ENCODE data around the gene UBR3. TPM values are rescaled to one million over a fixed set of nuclear protein-coding genes. Genes with fewer than 3 reads are reported as not detected.

Gene UBR3
- total and polyA plus RNA-seq, 5 donors from 2014 or later = 8.1 to 45.1 (median 9.6) TPM

- Histone ChIP-seq H3K27ac (ENCODE audit: insufficient read depth, low read length, poor library complexity, severe bottlenecking) (no peak overlapping the region), H3K4me3 (ENCODE audit: low read depth, low read length) (no peak overlapping the region), H3K4me1 (ENCODE audit: control insufficient read depth, insufficient read depth, low read length, poor library complexity, severe bottlenecking) (no peaks in the 10 kb centered on the region), H3K36me3 (ENCODE audit: control insufficient read depth, insufficient read depth, low read length) (peaks cover 21% of the 10 kb centered on the region), H3K27me3 (ENCODE audit: control insufficient read depth, insufficient read depth, low read length) (no peaks in the 10 kb centered on the region), H3K9me3 (ENCODE audit: control insufficient read depth in 2 of 2, low read length in 2 of 2) (no peaks in the 10 kb centered on the region)
- ATAC-seq (ENCODE audit: low read depth in 2 of 2) (no peak), DNase-seq (no peak)
- H3K27me3 Mint-ChIP-seq = no peaks in the 10 kb centered on the region
- no peak overlapping the region for H3K4me3 Mint-ChIP-seq
- no peak overlapping the region for H3K27ac Mint-ChIP-seq
- peaks cover 0 to 16% (median 0%) of the 10 kb centered on the region in 4 donors for H3K4me1 Mint-ChIP-seq
- H3K36me3 Mint-ChIP-seq = peaks cover 28% of the 10 kb centered on the region
- peaks cover 0 to 6% (median 0%) of the 10 kb centered on the region in 7 donors for H3K9me3 Mint-ChIP-seq
Observed at GRCh38 chr2:170038734-170039133, 211.5 kb downstream of the UBR3 start.

DNA sequence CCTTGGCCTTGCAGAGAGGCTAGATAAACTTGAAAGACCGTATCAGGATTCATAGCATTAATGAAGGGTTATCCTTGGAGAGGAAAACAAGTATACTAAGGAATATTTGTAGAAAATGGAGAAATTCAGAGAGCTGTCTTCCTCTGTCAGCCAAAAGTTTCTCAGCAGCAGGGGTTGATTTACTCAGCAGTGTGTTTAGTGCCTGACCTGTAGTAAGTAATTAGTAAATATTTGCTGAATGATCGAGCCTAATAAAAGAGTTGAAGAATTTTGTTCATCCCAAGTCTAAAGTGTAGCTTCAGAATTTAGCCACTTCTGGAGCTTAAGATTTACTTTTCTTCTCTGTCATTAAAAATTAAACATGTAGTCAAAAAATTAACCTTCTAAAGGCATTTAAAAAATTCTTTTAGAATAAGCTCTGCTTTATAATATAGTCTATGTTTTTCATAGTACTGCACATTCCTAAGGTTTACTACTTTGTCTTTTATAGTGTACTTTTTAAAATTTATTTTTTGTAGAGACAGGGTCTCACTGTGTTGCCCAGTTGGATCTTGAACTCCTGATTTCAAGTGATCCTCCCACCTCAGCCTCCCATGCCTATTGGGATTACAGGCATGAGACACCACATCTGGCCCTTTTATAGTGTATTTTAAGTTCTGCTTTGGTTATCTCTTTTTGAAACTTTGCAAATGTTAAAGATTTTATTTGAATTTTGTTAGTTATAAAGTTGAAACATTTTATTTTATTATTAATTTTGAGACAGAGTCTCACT lies 212.3 kb downstream of the UBR3 start:
- no peak overlapping the region for H3K4me3 ChIP-seq (ENCODE audit: low read depth, low read length)
- no peaks in the 10 kb centered on the region for H3K4me1 ChIP-seq (ENCODE audit: control insufficient read depth, insufficient read depth, low read length, poor library complexity, severe bottlenecking)
- no peaks in the 10 kb centered on the region for H3K9me3 ChIP-seq (ENCODE audit: control insufficient read depth in 2 of 2, low read length in 2 of 2)
- no peak overlapping the region for H3K27ac ChIP-seq (ENCODE audit: insufficient read depth, low read length, poor library complexity, severe bottlenecking)
- H3K4me3 Mint-ChIP-seq = no peak overlapping the region
- H3K4me1 Mint-ChIP-seq = peaks cover 0 to 16% (median 0%) of the 10 kb centered on the region in 4 donors
- no peak for ATAC-seq (ENCODE audit: low read depth in 2 of 2)
- H3K27me3 ChIP-seq (ENCODE audit: control insufficient read depth, insufficient read depth, low read length) = no peaks in the 10 kb centered on the region
- no peak for DNase-seq
- no peaks in the 10 kb centered on the region for H3K27me3 Mint-ChIP-seq
- peaks cover 21% of the 10 kb centered on the region for H3K36me3 ChIP-seq (ENCODE audit: control insufficient read depth, insufficient read depth, low read length)
- H3K27ac Mint-ChIP-seq = no peak overlapping the region
- peaks cover 0 to 6% (median 0%) of the 10 kb centered on the region in 7 donors for H3K9me3 Mint-ChIP-seq
- H3K36me3 Mint-ChIP-seq = peaks cover 21% of the 10 kb centered on the region

DNA sequence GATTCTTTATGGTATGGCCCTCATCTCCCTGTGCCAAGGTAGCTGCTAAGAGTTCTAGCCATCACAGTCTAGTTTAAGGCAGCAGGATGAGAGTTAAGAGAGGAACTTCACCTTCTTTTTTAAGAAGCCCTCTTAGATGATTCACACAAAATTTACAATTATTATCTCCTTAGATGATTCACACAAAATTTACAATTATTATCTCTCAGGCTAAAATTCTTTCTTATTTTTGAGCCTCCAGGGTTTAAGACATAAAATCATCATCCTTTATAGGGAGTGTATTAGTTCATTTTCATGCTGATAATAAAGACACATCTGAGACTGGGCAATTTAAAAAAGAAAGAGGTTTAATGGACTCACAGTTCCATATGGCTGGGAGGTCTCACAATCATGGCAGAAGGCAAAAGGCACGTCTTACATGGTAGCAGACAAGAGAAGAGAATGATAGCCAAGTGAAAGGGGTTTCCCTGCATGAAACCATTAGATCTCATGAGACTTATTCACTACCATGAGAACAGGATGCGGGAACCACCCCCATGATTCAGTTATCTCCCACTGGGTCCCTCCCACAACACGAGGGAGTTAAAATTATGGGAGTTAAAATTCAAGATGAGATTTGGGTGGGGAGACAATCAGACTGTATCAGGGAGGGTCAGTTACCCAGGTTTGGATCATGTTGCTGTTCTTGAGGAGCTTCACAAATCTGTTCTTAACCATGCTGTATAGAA lies 217.7 kb downstream of the UBR3 start:
- H3K27ac Mint-ChIP-seq = no peak overlapping the region
- H3K9me3 Mint-ChIP-seq = peaks cover 0 to 4% (median 0%) of the 10 kb centered on the region in 7 donors
- H3K36me3 Mint-ChIP-seq = peaks cover 34% of the 10 kb centered on the region

GRCh38 chr2:170047331-170048065 lies 220.2 kb downstream of the UBR3 start:
- no peak overlapping the region for H3K4me3 Mint-ChIP-seq
- Histone ChIP-seq H3K27me3 (ENCODE audit: control insufficient read depth, insufficient read depth, low read length) (no peaks in the 10 kb centered on the region), H3K4me3 (ENCODE audit: low read depth, low read length) (no peak overlapping the region), H3K9me3 (ENCODE audit: control insufficient read depth in 2 of 2, low read length in 2 of 2) (no peaks in the 10 kb centered on the region), H3K36me3 (ENCODE audit: control insufficient read depth, insufficient read depth, low read length) (peaks cover 20% of the 10 kb centered on the region), H3K27ac (ENCODE audit: insufficient read depth, low read length, poor library complexity, severe bottlenecking) (no peak overlapping the region), H3K4me1 (ENCODE audit: control insufficient read depth, insufficient read depth, low read length, poor library complexity, severe bottlenecking) (no peaks in the 10 kb centered on the region)
- H3K27ac Mint-ChIP-seq = no peak overlapping the region
- peaks cover 0 to 13% (median 3%) of the 10 kb centered on the region in 4 donors for H3K4me1 Mint-ChIP-seq
- no peak for ATAC-seq (ENCODE audit: low read depth in 2 of 2)
- H3K9me3 Mint-ChIP-seq = no peaks in the 10 kb centered on the region
- DNase-seq = no peak
- peaks cover 54% of the 10 kb centered on the region for H3K36me3 Mint-ChIP-seq
- no peaks in the 10 kb centered on the region for H3K27me3 Mint-ChIP-seq

More for the DNA sequence above, 217.7 kb downstream of the UBR3 start:
- no peaks in the 10 kb centered on the region for H3K4me1 ChIP-seq (ENCODE audit: control insufficient read depth, insufficient read depth, low read length, poor library complexity, severe bottlenecking)
- Mint-ChIP-seq H3K4me1 (peaks cover 0 to 13% (median 3%) of the 10 kb centered on the region in 4 donors), H3K27me3 (no peaks in the 10 kb centered on the region), H3K4me3 (no peak overlapping the region)
- peaks cover 21% of the 10 kb centered on the region for H3K36me3 ChIP-seq (ENCODE audit: control insufficient read depth, insufficient read depth, low read length)
- H3K4me3 ChIP-seq (ENCODE audit: low read depth, low read length) = no peak overlapping the region
- DNase-seq = no peak
- H3K9me3 ChIP-seq (ENCODE audit: control insufficient read depth in 2 of 2, low read length in 2 of 2) = no peaks in the 10 kb centered on the region
- no peaks in the 10 kb centered on the region for H3K27me3 ChIP-seq (ENCODE audit: control insufficient read depth, insufficient read depth, low read length)
- no peak for ATAC-seq (ENCODE audit: low read depth in 2 of 2)
- no peak overlapping the region for H3K27ac ChIP-seq (ENCODE audit: insufficient read depth, low read length, poor library complexity, severe bottlenecking)

DNA sequence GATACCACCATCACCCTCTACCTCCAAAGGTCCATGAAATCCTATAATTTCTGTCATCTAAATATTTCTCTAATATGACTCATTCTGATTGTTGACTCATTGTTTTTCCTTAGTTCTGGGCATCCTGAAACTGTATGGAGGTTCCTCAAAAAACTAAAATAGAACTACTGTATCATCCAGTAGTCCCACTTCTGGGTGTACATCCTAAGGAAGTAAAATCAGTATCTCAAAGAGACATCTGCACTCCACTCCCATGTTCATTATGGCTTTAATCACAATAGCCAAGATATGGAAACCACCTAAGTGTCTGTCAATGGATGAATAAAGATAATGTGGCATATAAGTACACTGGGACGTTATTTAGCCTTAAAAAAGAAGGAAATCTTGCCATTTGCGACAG lies 224.9 kb downstream of the UBR3 start:
- Mint-ChIP-seq H3K4me3 (no peak overlapping the region), H3K27ac (no peak overlapping the region)

GRCh38 chr2:170054997-170055396 lies 227.7 kb downstream of the UBR3 start:
- Mint-ChIP-seq H3K27me3 (no peaks in the 10 kb centered on the region), H3K27ac (no peak overlapping the region), H3K4me1 (peaks cover 0 to 4% (median 0%) of the 10 kb centered on the region in 4 donors), H3K4me3 (no peak overlapping the region), H3K9me3 (no peaks in the 10 kb centered on the region), H3K36me3 (peaks cover 33% of the 10 kb centered on the region)
- ATAC-seq (ENCODE audit: low read depth in 2 of 2) (no peak), DNase-seq (no peak)
- H3K4me3 ChIP-seq (ENCODE audit: low read depth, low read length) = no peak overlapping the region
- no peaks in the 10 kb centered on the region for H3K4me1 ChIP-seq (ENCODE audit: control insufficient read depth, insufficient read depth, low read length, poor library complexity, severe bottlenecking)
- no peaks in the 10 kb centered on the region for H3K27me3 ChIP-seq (ENCODE audit: control insufficient read depth, insufficient read depth, low read length)
- H3K9me3 ChIP-seq (ENCODE audit: control insufficient read depth in 2 of 2, low read length in 2 of 2) = no peaks in the 10 kb centered on the region
- no peak overlapping the region for H3K27ac ChIP-seq (ENCODE audit: insufficient read depth, low read length, poor library complexity, severe bottlenecking)
- peaks cover 18% of the 10 kb centered on the region for H3K36me3 ChIP-seq (ENCODE audit: control insufficient read depth, insufficient read depth, low read length)

More for the DNA sequence above, 224.9 kb downstream of the UBR3 start:
- Histone ChIP-seq H3K27me3 (ENCODE audit: control insufficient read depth, insufficient read depth, low read length) (no peaks in the 10 kb centered on the region), H3K4me1 (ENCODE audit: control insufficient read depth, insufficient read depth, low read length, poor library complexity, severe bottlenecking) (no peaks in the 10 kb centered on the region), H3K27ac (ENCODE audit: insufficient read depth, low read length, poor library complexity, severe bottlenecking) (no peak overlapping the region), H3K9me3 (ENCODE audit: control insufficient read depth in 2 of 2, low read length in 2 of 2) (no peaks in the 10 kb centered on the region), H3K4me3 (ENCODE audit: low read depth, low read length) (no peak overlapping the region), H3K36me3 (ENCODE audit: control insufficient read depth, insufficient read depth, low read length) (peaks cover 21% of the 10 kb centered on the region)
- DNase-seq = no peak
- Mint-ChIP-seq H3K36me3 (peaks cover 48% of the 10 kb centered on the region), H3K27me3 (no peaks in the 10 kb centered on the region), H3K4me1 (peaks cover 0 to 6% (median 2%) of the 10 kb centered on the region in 4 donors), H3K9me3 (no peaks in the 10 kb centered on the region)
- no peak for ATAC-seq (ENCODE audit: low read depth in 2 of 2)

- Histone ChIP-seq H3K4me1 (ENCODE audit: control insufficient read depth, insufficient read depth, low read length, poor library complexity, severe bottlenecking) (no peaks in the 10 kb centered on the region), H3K27me3 (ENCODE audit: control insufficient read depth, insufficient read depth, low read length) (no peaks in the 10 kb centered on the region), H3K4me3 (ENCODE audit: low read depth, low read length) (no peak overlapping the region), H3K9me3 (ENCODE audit: control insufficient read depth in 2 of 2, low read length in 2 of 2) (no peaks in the 10 kb centered on the region), H3K36me3 (ENCODE audit: control insufficient read depth, insufficient read depth, low read length) (peaks cover 22% of the 10 kb centered on the region), H3K27ac (ENCODE audit: insufficient read depth, low read length, poor library complexity, severe bottlenecking) (no peak overlapping the region)
- no peak overlapping the region for H3K4me3 Mint-ChIP-seq
- H3K9me3 Mint-ChIP-seq = no peaks in the 10 kb centered on the region
- H3K4me1 Mint-ChIP-seq = peaks cover 0 to 4% (median 0%) of the 10 kb centered on the region in 4 donors
- no peak overlapping the region for H3K27ac Mint-ChIP-seq
- peaks cover 25% of the 10 kb centered on the region for H3K36me3 Mint-ChIP-seq
- DNase-seq (no peak), ATAC-seq (ENCODE audit: low read depth in 2 of 2) (no peak)
- H3K27me3 Mint-ChIP-seq = no peaks in the 10 kb centered on the region
Observed at GRCh38 chr2:170056900-170057299, 229.6 kb downstream of the UBR3 start.

Data from CD4-positive, CD25-positive, alpha-beta regulatory T cell (primary cell).